Mesenchymal stem cell (in vitro differentiated cells and primary cell): ENCODE results near the gene MRPL42.

ENCODE experiments used
- DNase-seq: peaks from one replicate; pipeline ENCODE4 v3.0.0-alpha.2; 2013
- H2AFZ ChIP-seq: one replicate; pipeline ENCODE4 v1.6.1; 2013; ENCODE audit warnings: low read depth, mild to moderate bottlenecking, control low read depth, inconsistent platforms, low read length, moderate library complexity
- H2AK5ac ChIP-seq: 2 replicates; pipeline ENCODE4 v1.6.1; 2013; ENCODE audit warnings: low read length, moderate library complexity, mild to moderate bottlenecking, inconsistent platforms; ENCODE audit not compliant: severe bottlenecking
- H2BK120ac ChIP-seq: one replicate; pipeline ENCODE4 v1.6.1; 2013; ENCODE audit warnings: low read depth, mild to moderate bottlenecking, inconsistent platforms, low read length, moderate library complexity
- H2BK12ac ChIP-seq, 2 experiments: one replicate each; pipeline ENCODE4 v1.6.1; 2013; ENCODE audit warnings: inconsistent platforms in 2 of 2, low read length in 2 of 2, mild to moderate bottlenecking in 2 of 2, moderate library complexity in 2 of 2, control low read depth in 1 of 2
- H2BK15ac ChIP-seq: one replicate; pipeline ENCODE4 v1.6.1; 2013; ENCODE audit warnings: mild to moderate bottlenecking, low read depth, inconsistent platforms; ENCODE audit not compliant: poor library complexity, severe bottlenecking
- H2BK5ac ChIP-seq: 2 replicates; pipeline ENCODE4 v1.6.1; 2013; ENCODE audit warnings: low read depth, mild to moderate bottlenecking, low read length, control low read depth, inconsistent platforms; ENCODE audit not compliant: poor library complexity, severe bottlenecking
- H3K14ac ChIP-seq, 2 experiments: one replicate each; pipeline ENCODE4 v1.6.1; 2013; ENCODE audit warnings: inconsistent platforms in 2 of 2, low read length in 2 of 2, control low read depth in 1 of 2, mild to moderate bottlenecking in 1 of 2, moderate library complexity in 1 of 2
- H3K18ac ChIP-seq, 2 experiments: one replicate each; pipeline ENCODE4 v1.6.1; 2013; ENCODE audit warnings: inconsistent platforms in 2 of 2, low read length in 2 of 2, control low read depth in 1 of 2, low read depth in 1 of 2, mild to moderate bottlenecking in 1 of 2
- H3K23ac ChIP-seq, 2 experiments: one replicate each; pipeline ENCODE4 v1.6.1; 2013; ENCODE audit warnings: inconsistent platforms in 2 of 2, low read length in 2 of 2, mild to moderate bottlenecking in 2 of 2, moderate library complexity in 2 of 2, control low read depth in 1 of 2
- H3K27ac ChIP-seq: 2 replicates; pipeline ENCODE4 v1.5.1; 2013; ENCODE audit warnings: mild to moderate bottlenecking, moderate library complexity, low read length, control low read depth, inconsistent platforms; ENCODE audit not compliant: poor library complexity, severe bottlenecking
- H3K27me3 ChIP-seq, 2 experiments: 2 replicates each; pipeline versions ENCODE4 v1.6.1 to v1.7.0; 2013; ENCODE audit warnings: low read length in 2 of 2, mild to moderate bottlenecking in 2 of 2, moderate library complexity in 2 of 2, control low read depth in 1 of 2, inconsistent platforms in 1 of 2; ENCODE audit not compliant: control insufficient read depth in 1 of 2, insufficient read depth in 1 of 2
- H3K36me3 ChIP-seq, 2 experiments: 2 replicates each; pipeline versions ENCODE4 v1.6.1 to v1.7.0; 2013; ENCODE audit warnings: low read length in 2 of 2, control low read depth in 1 of 2, inconsistent platforms in 1 of 2, low read depth in 1 of 2, mild to moderate bottlenecking in 1 of 2; ENCODE audit not compliant: insufficient read depth in 2 of 2, control insufficient read depth in 1 of 2
- H3K4ac ChIP-seq, 2 experiments: one replicate each; pipeline ENCODE4 v1.6.1; 2013; ENCODE audit warnings: inconsistent platforms in 2 of 2, low read length in 2 of 2, mild to moderate bottlenecking in 2 of 2, moderate library complexity in 2 of 2, control low read depth in 1 of 2, low read depth in 1 of 2
- H3K4me1 ChIP-seq: 2 replicates; pipeline ENCODE4 v1.6.1; 2013; ENCODE audit warnings: low read depth, low read length, control low read depth; ENCODE audit not compliant: control insufficient read depth, insufficient read depth
- H3K4me2 ChIP-seq: 2 replicates; pipeline ENCODE4 v1.6.1; 2013; ENCODE audit warnings: low read length, mild to moderate bottlenecking, inconsistent platforms; ENCODE audit not compliant: poor library complexity, severe bottlenecking
- H3K4me3 ChIP-seq, 2 experiments: 2 replicates each; pipeline versions ENCODE4 v1.5.1 to v1.7.0; 2013; ENCODE audit warnings: low read length in 2 of 2, mild to moderate bottlenecking in 2 of 2, control low read depth in 1 of 2, low read depth in 1 of 2; ENCODE audit not compliant: insufficient read depth in 1 of 2
- H3K79me1 ChIP-seq: replicated peaks from 2 replicates; pipeline ENCODE4 v1.6.1; 2013; ENCODE audit warnings: mild to moderate bottlenecking, control low read depth, low read length, inconsistent platforms; ENCODE audit not compliant: poor library complexity, severe bottlenecking
- H3K9ac ChIP-seq: 2 replicates; pipeline ENCODE4 v1.7.0; 2013; ENCODE audit warnings: mild to moderate bottlenecking, low read length, moderate library complexity
- H3K9me3 ChIP-seq: 2 replicates; pipeline ENCODE4 v1.7.0; 2013; ENCODE audit warnings: mild to moderate bottlenecking, low read length; ENCODE audit not compliant: control insufficient read depth
- H4K8ac ChIP-seq: one replicate; pipeline ENCODE4 v1.6.1; 2013; ENCODE audit warnings: inconsistent platforms, mild to moderate bottlenecking, low read length, moderate library complexity
- H4K91ac ChIP-seq: one replicate; pipeline ENCODE4 v1.6.1; 2013; ENCODE audit warnings: mild to moderate bottlenecking, low read length, inconsistent platforms
- WGBS: methylation state at CpG from one replicate; pipeline ENCODE4 v1.1.7; 2013; ENCODE audit warnings: mixed read lengths; 5-methylcytosine and 5-hydroxymethylcytosine counted together

The MRPL42 gene

GRCh38 chr12:93438266-93439050 lies 28.9 kb upstream of the MRPL42 start:
- Histone ChIP-seq H3K27ac (no peak overlapping the region), H4K8ac (no peak overlapping the region)
- WGBS: 93% methylated on average over 3 of the region's 3 CpGs

GRCh38 chr12:93440043-93440835 lies 27.1 kb upstream of the MRPL42 start:
- H2AFZ ChIP-seq: no peak overlapping the region
- no peak overlapping the region for H4K91ac ChIP-seq

More at GRCh38 chr12:93438266-93439050, 28.9 kb upstream of the MRPL42 start:
- no peaks in the 10 kb centered on the region for H3K9me3 ChIP-seq
- H3K79me1 ChIP-seq: no peaks in the 10 kb centered on the region
- H3K4me1 ChIP-seq: peaks cover 9% of the 10 kb centered on the region
- H3K4ac ChIP-seq: no peak overlapping the region
- DNase-seq: no peak
- H3K4me3 ChIP-seq: no peak overlapping the region
- H2BK120ac ChIP-seq: no peak overlapping the region
- H2BK12ac ChIP-seq: no peak overlapping the region
- H3K27me3 ChIP-seq: no peaks in the 10 kb centered on the region
- H2BK5ac ChIP-seq: no peak overlapping the region
- H2BK15ac ChIP-seq: no peak overlapping the region
- no peak overlapping the region for H3K4me2 ChIP-seq
- H4K91ac ChIP-seq: no peak overlapping the region
- no peak overlapping the region for H2AFZ ChIP-seq
- H3K23ac ChIP-seq: no peak overlapping the region
- no peak overlapping the region for H3K9ac ChIP-seq
- no peak overlapping the region for H2AK5ac ChIP-seq
- H3K36me3 ChIP-seq: no peaks in the 10 kb centered on the region
- H3K18ac ChIP-seq: no peak overlapping the region
- H3K14ac ChIP-seq: no peak overlapping the region

GRCh38 chr12:93441081-93441616 lies 26.2 kb upstream of the MRPL42 start:
- no peak overlapping the region for H2BK12ac ChIP-seq
- 1% methylated on average over 33 of the region's 55 CpGs for WGBS

More at GRCh38 chr12:93440043-93440835, 27.1 kb upstream of the MRPL42 start:
- Histone ChIP-seq H2BK120ac (no peak overlapping the region), H3K4me1 (peaks cover 9% of the 10 kb centered on the region), H3K4me3 (peak overlapping the region in 1 of 2 experiments; percentile 99), H3K9me3 (no peaks in the 10 kb centered on the region), H3K79me1 (no peaks in the 10 kb centered on the region), H3K18ac (no peak overlapping the region), H2BK12ac (no peak overlapping the region), H3K23ac (no peak overlapping the region), H3K4ac (no peak overlapping the region), H3K27me3 (no peaks in the 10 kb centered on the region), H2BK5ac (no peak overlapping the region), H3K27ac (no peak overlapping the region), H3K14ac (no peak overlapping the region), H2AK5ac (no peak overlapping the region), H3K36me3 (no peaks in the 10 kb centered on the region), H2BK15ac (no peak overlapping the region), H4K8ac (no peak overlapping the region), H3K9ac (peak overlapping the region; percentile 97), H3K4me2 (peak overlapping the region; percentile 78)
- peak; percentile 36 for DNase-seq
- 26% methylated on average over 9 of the region's 12 CpGs for WGBS

More at GRCh38 chr12:93441081-93441616, 26.2 kb upstream of the MRPL42 start:
- Histone ChIP-seq H2AK5ac (no peak overlapping the region), H3K27me3 (no peaks in the 10 kb centered on the region), H2AFZ (peak overlapping the region; percentile 72), H2BK5ac (peak overlapping the region; percentile 36), H3K9me3 (no peaks in the 10 kb centered on the region), H3K4me3 (peak overlapping the region; percentile 99), H3K18ac (peak overlapping the region; percentile 96 to 100), H3K23ac (peak overlapping the region; percentile 23 to 31), H3K79me1 (no peaks in the 10 kb centered on the region), H3K9ac (peak overlapping the region; percentile 97), H4K91ac (peak overlapping the region; percentile 97), H3K4me1 (peaks cover 6% of the 10 kb centered on the region), H2BK15ac (no peak overlapping the region), H3K14ac (peak overlapping the region in 1 of 2 experiments; percentile 87), H2BK120ac (peak overlapping the region; percentile 93), H3K36me3 (no peaks in the 10 kb centered on the region), H3K4me2 (peak overlapping the region; percentile 78), H4K8ac (peak overlapping the region; percentile 98), H3K27ac (no peak overlapping the region), H3K4ac (peak overlapping the region; percentile 73 to 85)
- DNase-seq: peak; percentile 39
